GM20431 (cell line): Measurements from ENCODE around the gene NUDT6.
"Not testable (repeated sequence)": the region's sequence is repeated elsewhere in the genome, so short reads cannot be mapped to it uniquely, and the experiment has no call there.

Experiments
- in situ Hi-C: fragments of 300-500 bp; cut with MseI, MboI; formaldehyde crosslinking; loops from one replicate; pipeline ENCODE4 v1.15.0; 2020; ENCODE audit warnings: low sequenced_read_pairs; ENCODE audit not compliant: unreplicated experiment

The NUDT6 gene

GRCh38 chr4:122882857-122883735, 39.3 kb downstream of the NUDT6 start:
- in situ Hi-C loops: no loop called here

- in situ Hi-C loops: no loop called here
Measured at GRCh38 chr4:122879001-122879400, 43.4 kb downstream of the NUDT6 start.

GRCh38 chr4:122876456-122876855, 45.9 kb downstream of the NUDT6 start:
- in situ Hi-C loops: no loop called here

GRCh38 chr4:122875949-122876348, 46.4 kb downstream of the NUDT6 start:
- in situ Hi-C loops: no loop called here

- in situ Hi-C loops: no loop called here
Measured at GRCh38 chr4:122873821-122874593, 48.4 kb downstream of the NUDT6 start.

GRCh38 chr4:122873146-122873545, 49.3 kb downstream of the NUDT6 start:
- in situ Hi-C loops: no loop called here

GRCh38 chr4:122868235-122868634, 54.2 kb downstream of the NUDT6 start:
- in situ Hi-C loops: not testable (repeated sequence)

- in situ Hi-C loops: no loop called here
Measured at GRCh38 chr4:122865425-122865824, 57.0 kb downstream of the NUDT6 start.

- in situ Hi-C loops: no loop called here
Measured at GRCh38 chr4:122863639-122864038, 58.8 kb downstream of the NUDT6 start.

- in situ Hi-C loops: no loop called here
Measured at GRCh38 chr4:122861172-122861943, 61.0 kb downstream of the NUDT6 start.

- in situ Hi-C loops: no loop called here
Measured at GRCh38 chr4:122858705-122859104, 63.7 kb downstream of the NUDT6 start.

- in situ Hi-C loops: no loop called here
Measured at GRCh38 chr4:122857160-122857559, 65.2 kb downstream of the NUDT6 start.

GRCh38 chr4:122855353-122855890, 67.0 kb downstream of the NUDT6 start:
- in situ Hi-C loops: no loop called here

- in situ Hi-C loops: no loop called here
Measured at GRCh38 chr4:122854447-122855352, 67.7 kb downstream of the NUDT6 start.

GRCh38 chr4:122851568-122851967, 70.8 kb downstream of the NUDT6 start:
- in situ Hi-C loops: no loop called here

GRCh38 chr4:122849789-122850188, 72.6 kb downstream of the NUDT6 start:
- in situ Hi-C loops: not testable (repeated sequence)

GRCh38 chr4:122847931-122848330, 74.5 kb downstream of the NUDT6 start:
- in situ Hi-C loops: no loop called here

GRCh38 chr4:122845760-122846159, 76.6 kb downstream of the NUDT6 start:
- in situ Hi-C loops: no loop called here

GRCh38 chr4:122845066-122845465, 77.3 kb downstream of the NUDT6 start:
- in situ Hi-C loops: no loop called here
